Measurements from ENCODE around the gene C13orf42.
A peak's percentile ranks its signal among the peaks of the same experiment; 100 is the strongest.

The C13orf42 gene

GRCh38 chr13:51111174-51111573 lies at the start of gene C13orf42:
C13orf42 (minus strand) TSS chr13:51111274; CDS start chr13:51111209, 65 bp downstream.
- DNase-seq (ENCODE audit: low spot score): no peak

GRCh38 chr13:51158880-51159518 lies 47.9 kb upstream of the C13orf42 start:
- DNase-seq (ENCODE audit: low spot score): no peak

- no peak for DNase-seq (ENCODE audit: low spot score)
Measured at GRCh38 chr13:51158365-51158764, 47.3 kb upstream of the C13orf42 start.

GRCh38 chr13:51156648-51157047 lies 45.6 kb upstream of the C13orf42 start:
- no peak for DNase-seq (ENCODE audit: low spot score)

- no peak for DNase-seq (ENCODE audit: low spot score)
Measured at GRCh38 chr13:51155776-51156515, 44.9 kb upstream of the C13orf42 start.

- no peak for DNase-seq (ENCODE audit: low spot score)
Measured at GRCh38 chr13:51155161-51155560, 44.1 kb upstream of the C13orf42 start.

- DNase-seq (ENCODE audit: low spot score): no peak
Measured at GRCh38 chr13:51154029-51154555, 43.0 kb upstream of the C13orf42 start.

- no peak for DNase-seq (ENCODE audit: low spot score)
Measured at GRCh38 chr13:51153527-51153926, 42.5 kb upstream of the C13orf42 start.

- no peak for DNase-seq (ENCODE audit: low spot score)
Measured at GRCh38 chr13:51152701-51153100, 41.6 kb upstream of the C13orf42 start.

- DNase-seq (ENCODE audit: low spot score): no peak
Measured at GRCh38 chr13:51151463-51151862, 40.4 kb upstream of the C13orf42 start.

- peak; percentile 27 for DNase-seq (ENCODE audit: low spot score)
Measured at GRCh38 chr13:51148952-51149573, 38.0 kb upstream of the C13orf42 start.

GRCh38 chr13:51148223-51148951 lies 37.3 kb upstream of the C13orf42 start:
- no peak for DNase-seq (ENCODE audit: low spot score)

GRCh38 chr13:51147732-51148131 lies 36.7 kb upstream of the C13orf42 start:
- no peak for DNase-seq (ENCODE audit: low spot score)

- DNase-seq (ENCODE audit: low spot score): no peak
Measured at GRCh38 chr13:51146667-51147066, 35.6 kb upstream of the C13orf42 start.

GRCh38 chr13:51137250-51137649 lies 26.2 kb upstream of the C13orf42 start:
- no peak for DNase-seq (ENCODE audit: low spot score)

GRCh38 chr13:51136276-51136980 lies 25.4 kb upstream of the C13orf42 start:
- DNase-seq (ENCODE audit: low spot score): no peak

- DNase-seq (ENCODE audit: low spot score): no peak
Measured at GRCh38 chr13:51134763-51135365, 23.8 kb upstream of the C13orf42 start.

GRCh38 chr13:51130348-51130747 lies 19.3 kb upstream of the C13orf42 start:
- no peak for DNase-seq (ENCODE audit: low spot score)

GRCh38 chr13:51125495-51126226 lies 14.6 kb upstream of the C13orf42 start:
- DNase-seq (ENCODE audit: low spot score): peak; percentile 70

GRCh38 chr13:51122868-51123566 lies 11.9 kb upstream of the C13orf42 start:
- peak; percentile 69 for DNase-seq (ENCODE audit: low spot score)

All from LoVo (cell line).